ENCODE data around the gene PHLPP1.
A peak's percentile ranks its signal among the peaks of the same experiment; 100 is the strongest.
"Not testable (repeated sequence)": the region's sequence is repeated elsewhere in the genome, so short reads cannot be mapped to it uniquely, and the experiment has no call there.

Gene PHLPP1

GRCh38 chr18:62715436-62715758 is at the start of gene PHLPP1:
PHLPP1 (plus strand) TSS chr18:62715541; CDS start chr18:62715684, 143 bp downstream.
- peak within 1 kb of the TSS; percentile 80 for H3K27ac Mint-ChIP-seq (ENCODE audit: low read depth)
- H3K4me3 Mint-ChIP-seq = peak within 1 kb of the TSS; percentile 85
- ATAC-seq (replicated peaks; ENCODE audit: extremely low read depth, poor library complexity, severe bottlenecking) (peak; percentile 54), DNase-seq (ENCODE audit: low spot score in 2 of 2) (no peak)
- H3K27me3 Mint-ChIP-seq = no peaks in the 10 kb centered on the region
- peaks cover 27% of the 10 kb centered on the region for H3K4me1 Mint-ChIP-seq
- peaks cover 10% of the 10 kb centered on the region for H3K36me3 Mint-ChIP-seq (ENCODE audit: insufficient read depth)
- no peaks in the 10 kb centered on the region for H3K9me3 Mint-ChIP-seq

- H3K27ac Mint-ChIP-seq (ENCODE audit: low read depth) = no peak overlapping the region
- H3K36me3 Mint-ChIP-seq (ENCODE audit: insufficient read depth) = no peaks in the 10 kb centered on the region
Observed at GRCh38 chr18:62669225-62669624, 46.1 kb upstream of the PHLPP1 start.

GRCh38 chr18:62670573-62670972 is 44.8 kb upstream of the PHLPP1 start:
- ATAC-seq (replicated peaks; ENCODE audit: extremely low read depth, poor library complexity, severe bottlenecking) = no peak
- H3K27ac Mint-ChIP-seq (ENCODE audit: low read depth) = no peak overlapping the region
- H3K4me1 Mint-ChIP-seq = no peaks in the 10 kb centered on the region
- no peak for DNase-seq (ENCODE audit: low spot score in 2 of 2)
- no peaks in the 10 kb centered on the region for H3K36me3 Mint-ChIP-seq (ENCODE audit: insufficient read depth)
- H3K4me3 Mint-ChIP-seq = no peak overlapping the region
- no peaks in the 10 kb centered on the region for H3K9me3 Mint-ChIP-seq
- no peaks in the 10 kb centered on the region for H3K27me3 Mint-ChIP-seq

More at GRCh38 chr18:62669225-62669624, 46.1 kb upstream of the PHLPP1 start:
- ATAC-seq (replicated peaks; ENCODE audit: extremely low read depth, poor library complexity, severe bottlenecking) (no peak), DNase-seq (ENCODE audit: low spot score in 2 of 2) (no peak)
- Mint-ChIP-seq H3K27me3 (no peaks in the 10 kb centered on the region), H3K9me3 (no peaks in the 10 kb centered on the region), H3K4me3 (no peak overlapping the region), H3K4me1 (no peaks in the 10 kb centered on the region)

- no peak for ATAC-seq (replicated peaks; ENCODE audit: extremely low read depth, poor library complexity, severe bottlenecking)
- H3K27ac Mint-ChIP-seq (ENCODE audit: low read depth) = no peak overlapping the region
- DNase-seq (ENCODE audit: low spot score in 2 of 2) = no peak
- H3K9me3 Mint-ChIP-seq = no peaks in the 10 kb centered on the region
- no peaks in the 10 kb centered on the region for H3K36me3 Mint-ChIP-seq (ENCODE audit: insufficient read depth)
- H3K4me1 Mint-ChIP-seq = no peaks in the 10 kb centered on the region
- H3K27me3 Mint-ChIP-seq = no peaks in the 10 kb centered on the region
- no peak overlapping the region for H3K4me3 Mint-ChIP-seq
Observed at GRCh38 chr18:62672600-62672999, 42.7 kb upstream of the PHLPP1 start.

GRCh38 chr18:62678847-62679485 is 36.4 kb upstream of the PHLPP1 start:
- ATAC-seq (replicated peaks; ENCODE audit: extremely low read depth, poor library complexity, severe bottlenecking) = no peak
- no peak overlapping the region for H3K27ac Mint-ChIP-seq (ENCODE audit: low read depth)
- H3K4me3 Mint-ChIP-seq = no peak overlapping the region
- no peaks in the 10 kb centered on the region for H3K9me3 Mint-ChIP-seq
- H3K36me3 Mint-ChIP-seq (ENCODE audit: insufficient read depth) = no peaks in the 10 kb centered on the region
- no peaks in the 10 kb centered on the region for H3K27me3 Mint-ChIP-seq
- no peaks in the 10 kb centered on the region for H3K4me1 Mint-ChIP-seq
- DNase-seq (ENCODE audit: low spot score in 2 of 2) = no peak

- H3K36me3 Mint-ChIP-seq (ENCODE audit: insufficient read depth) = no peaks in the 10 kb centered on the region
- no peak overlapping the region for H3K4me3 Mint-ChIP-seq
- no peak overlapping the region for H3K27ac Mint-ChIP-seq (ENCODE audit: low read depth)
- ATAC-seq (replicated peaks; ENCODE audit: extremely low read depth, poor library complexity, severe bottlenecking) (no peak), DNase-seq (ENCODE audit: low spot score in 2 of 2) (no peak)
- H3K9me3 Mint-ChIP-seq = no peaks in the 10 kb centered on the region
- H3K27me3 Mint-ChIP-seq = peaks cover 9% of the 10 kb centered on the region
- no peaks in the 10 kb centered on the region for H3K4me1 Mint-ChIP-seq
Observed at GRCh38 chr18:62682371-62682770, 33.0 kb upstream of the PHLPP1 start.

- Mint-ChIP-seq H3K36me3 (ENCODE audit: insufficient read depth) (no peaks in the 10 kb centered on the region), H3K9me3 (peaks cover 7% of the 10 kb centered on the region), H3K4me1 (no peaks in the 10 kb centered on the region), H3K27me3 (peaks cover 9% of the 10 kb centered on the region), H3K27ac (ENCODE audit: low read depth) (no peak overlapping the region), H3K4me3 (no peak overlapping the region)
- ATAC-seq (replicated peaks; ENCODE audit: extremely low read depth, poor library complexity, severe bottlenecking) (no peak), DNase-seq (ENCODE audit: low spot score in 2 of 2) (no peak)
Observed at GRCh38 chr18:62683935-62684334, 31.4 kb upstream of the PHLPP1 start.

- Mint-ChIP-seq H3K4me1 (no peaks in the 10 kb centered on the region), H3K27ac (ENCODE audit: low read depth) (no peak overlapping the region), H3K4me3 (no peak overlapping the region), H3K36me3 (ENCODE audit: insufficient read depth) (no peaks in the 10 kb centered on the region), H3K27me3 (peaks cover 21% of the 10 kb centered on the region), H3K9me3 (peaks cover 12% of the 10 kb centered on the region)
- no peak for DNase-seq (ENCODE audit: low spot score in 2 of 2)
- no peak for ATAC-seq (replicated peaks; ENCODE audit: extremely low read depth, poor library complexity, severe bottlenecking)
Observed at GRCh38 chr18:62688743-62689317, 26.5 kb upstream of the PHLPP1 start.

GRCh38 chr18:62690236-62690815 is 25.0 kb upstream of the PHLPP1 start:
- H3K4me1 Mint-ChIP-seq = no peaks in the 10 kb centered on the region
- ATAC-seq (replicated peaks; ENCODE audit: extremely low read depth, poor library complexity, severe bottlenecking) = no peak
- H3K9me3 Mint-ChIP-seq = peaks cover 12% of the 10 kb centered on the region
- H3K27ac Mint-ChIP-seq (ENCODE audit: low read depth) = no peak overlapping the region
- H3K36me3 Mint-ChIP-seq (ENCODE audit: insufficient read depth) = no peaks in the 10 kb centered on the region
- peaks cover 21% of the 10 kb centered on the region for H3K27me3 Mint-ChIP-seq
- no peak overlapping the region for H3K4me3 Mint-ChIP-seq
- no peak for DNase-seq (ENCODE audit: low spot score in 2 of 2)

- H3K27ac Mint-ChIP-seq (ENCODE audit: low read depth) = no peak overlapping the region
- H3K27me3 Mint-ChIP-seq = peaks cover 19% of the 10 kb centered on the region
- DNase-seq (ENCODE audit: low spot score in 2 of 2) (no peak), ATAC-seq (replicated peaks; ENCODE audit: extremely low read depth, poor library complexity, severe bottlenecking) (no peak)
- no peak overlapping the region for H3K4me3 Mint-ChIP-seq
- H3K9me3 Mint-ChIP-seq = peaks cover 6% of the 10 kb centered on the region
- no peaks in the 10 kb centered on the region for H3K4me1 Mint-ChIP-seq
- H3K36me3 Mint-ChIP-seq (ENCODE audit: insufficient read depth) = no peaks in the 10 kb centered on the region
Observed at GRCh38 chr18:62693659-62694058, 21.7 kb upstream of the PHLPP1 start.

GRCh38 chr18:62697636-62698035 is 17.7 kb upstream of the PHLPP1 start:
- H3K9me3 Mint-ChIP-seq = no peaks in the 10 kb centered on the region
- no peak overlapping the region for H3K27ac Mint-ChIP-seq (ENCODE audit: low read depth)
- H3K27me3 Mint-ChIP-seq = peaks cover 23% of the 10 kb centered on the region
- no peaks in the 10 kb centered on the region for H3K36me3 Mint-ChIP-seq (ENCODE audit: insufficient read depth)
- no peak for DNase-seq (ENCODE audit: low spot score in 2 of 2)
- no peaks in the 10 kb centered on the region for H3K4me1 Mint-ChIP-seq
- no peak for ATAC-seq (replicated peaks; ENCODE audit: extremely low read depth, poor library complexity, severe bottlenecking)
- no peak overlapping the region for H3K4me3 Mint-ChIP-seq

GRCh38 chr18:62702259-62702658 is 13.1 kb upstream of the PHLPP1 start:
- no peak for DNase-seq (ENCODE audit: low spot score in 2 of 2)
- Mint-ChIP-seq H3K27me3 (peaks cover 46% of the 10 kb centered on the region), H3K4me1 (no peaks in the 10 kb centered on the region), H3K9me3 (no peaks in the 10 kb centered on the region), H3K27ac (ENCODE audit: low read depth) (no peak overlapping the region), H3K36me3 (ENCODE audit: insufficient read depth) (no peaks in the 10 kb centered on the region), H3K4me3 (no peak overlapping the region)
- no peak for ATAC-seq (replicated peaks; ENCODE audit: extremely low read depth, poor library complexity, severe bottlenecking)

GRCh38 chr18:62706879-62707278 is 8.5 kb upstream of the PHLPP1 start:
- H3K27ac Mint-ChIP-seq (ENCODE audit: low read depth); H3K4me1 Mint-ChIP-seq; H3K4me3 Mint-ChIP-seq; H3K36me3 Mint-ChIP-seq (ENCODE audit: insufficient read depth); H3K9me3 Mint-ChIP-seq; ATAC-seq (replicated peaks; ENCODE audit: extremely low read depth, poor library complexity, severe bottlenecking); DNase-seq (ENCODE audit: low spot score in 2 of 2): not testable (repeated sequence)
- H3K27me3 Mint-ChIP-seq = peaks cover 31% of the 10 kb centered on the region

All from central memory CD8-positive, alpha-beta T cell (primary cell).